Prostate gland (tissue), 2 donors: ENCODE results near the gene CCSER2.

Source experiments
- CTCF ChIP-seq, 4 experiments: fragments of 200-600 bp in 2 of 4; fragments of 450-650 bp in 2 of 4; sonication (generic) in 2 of 4; IDR thresholded peaks; 1 replicate in 3 of 4; 2 replicates in 1 of 4; pipeline ENCODE4 v1.5.1; 2016 to 2019; ENCODE audit warnings: antibody characterized with exemption in 4 of 4, mild to moderate bottlenecking in 2 of 4, moderate library complexity in 2 of 4
- POLR2A ChIP-seq: fragments of 450-650 bp; IDR thresholded peaks from one replicate; pipeline ENCODE4 v1.6.1; 2016; ENCODE audit warnings: antibody characterized with exemption, mild to moderate bottlenecking

DNA sequence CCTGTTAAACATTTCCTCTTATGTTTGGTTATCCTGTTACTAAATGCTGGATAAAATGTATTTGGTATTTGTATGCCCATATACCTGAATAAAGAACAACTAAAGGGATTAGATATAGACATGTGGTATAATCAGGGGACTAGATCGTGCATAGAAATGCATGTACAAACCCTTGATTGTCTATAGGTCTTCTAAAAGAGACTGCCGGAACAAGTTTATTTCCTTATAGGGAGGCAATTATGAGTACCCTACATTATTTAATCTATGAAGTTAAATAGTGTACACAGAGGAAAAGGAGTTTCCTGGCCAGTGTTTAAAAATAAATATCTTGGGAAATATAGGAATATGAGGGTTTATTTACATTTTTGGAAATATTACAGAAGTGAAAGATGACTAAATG is 44.6 kb downstream of the CCSER2 start:
- TF ChIP-seq CTCF (IDR thresholded peaks at IDR 0.05) (no peak), POLR2A (no peak)
